ENCODE results near the gene ST6GALNAC3.
A peak's percentile ranks its signal among the peaks of the same experiment; 100 is the strongest.

The ST6GALNAC3 gene

GRCh38 chr1:76074321-76075187, at the start of gene ST6GALNAC3 (continued):
- peak; percentile 76; the same call in 1 of the 2 replicates for TF ChIP-seq ZNF777 (tag by site-specific recombination; IDR thresholded peaks at IDR 0.05; ENCODE audit: borderline replicate concordance)
- TF ChIP-seq ZNF292 (tag by site-specific recombination; IDR thresholded peaks at IDR 0.05; ENCODE audit: borderline replicate concordance, low read depth): no peak
- no peak for TF ChIP-seq ZNF132 (tag by site-specific recombination; IDR thresholded peaks at IDR 0.05; ENCODE audit: borderline replicate concordance)
- no peak for TF ChIP-seq KLF7 (tag by site-specific recombination; IDR thresholded peaks at IDR 0.05; ENCODE audit: borderline replicate concordance)
- no peak for TF ChIP-seq TRIM28 (IDR thresholded peaks at IDR 0.05; ENCODE audit: borderline replicate concordance, low read length)
- no peak for TF ChIP-seq ZNF416 (tag by site-specific recombination; IDR thresholded peaks at IDR 0.05)
- no peak for TF ChIP-seq ZNF26 (tag by site-specific recombination; IDR thresholded peaks at IDR 0.05)
- TF ChIP-seq ZBTB8A (tag by site-specific recombination; IDR thresholded peaks at IDR 0.05): peak; percentile 38; the same call in 1 of the 2 replicates
- TF ChIP-seq SP2 (tag by site-specific recombination; IDR thresholded peaks at IDR 0.05): peak; percentile 37
- TF ChIP-seq, protein P1, sequence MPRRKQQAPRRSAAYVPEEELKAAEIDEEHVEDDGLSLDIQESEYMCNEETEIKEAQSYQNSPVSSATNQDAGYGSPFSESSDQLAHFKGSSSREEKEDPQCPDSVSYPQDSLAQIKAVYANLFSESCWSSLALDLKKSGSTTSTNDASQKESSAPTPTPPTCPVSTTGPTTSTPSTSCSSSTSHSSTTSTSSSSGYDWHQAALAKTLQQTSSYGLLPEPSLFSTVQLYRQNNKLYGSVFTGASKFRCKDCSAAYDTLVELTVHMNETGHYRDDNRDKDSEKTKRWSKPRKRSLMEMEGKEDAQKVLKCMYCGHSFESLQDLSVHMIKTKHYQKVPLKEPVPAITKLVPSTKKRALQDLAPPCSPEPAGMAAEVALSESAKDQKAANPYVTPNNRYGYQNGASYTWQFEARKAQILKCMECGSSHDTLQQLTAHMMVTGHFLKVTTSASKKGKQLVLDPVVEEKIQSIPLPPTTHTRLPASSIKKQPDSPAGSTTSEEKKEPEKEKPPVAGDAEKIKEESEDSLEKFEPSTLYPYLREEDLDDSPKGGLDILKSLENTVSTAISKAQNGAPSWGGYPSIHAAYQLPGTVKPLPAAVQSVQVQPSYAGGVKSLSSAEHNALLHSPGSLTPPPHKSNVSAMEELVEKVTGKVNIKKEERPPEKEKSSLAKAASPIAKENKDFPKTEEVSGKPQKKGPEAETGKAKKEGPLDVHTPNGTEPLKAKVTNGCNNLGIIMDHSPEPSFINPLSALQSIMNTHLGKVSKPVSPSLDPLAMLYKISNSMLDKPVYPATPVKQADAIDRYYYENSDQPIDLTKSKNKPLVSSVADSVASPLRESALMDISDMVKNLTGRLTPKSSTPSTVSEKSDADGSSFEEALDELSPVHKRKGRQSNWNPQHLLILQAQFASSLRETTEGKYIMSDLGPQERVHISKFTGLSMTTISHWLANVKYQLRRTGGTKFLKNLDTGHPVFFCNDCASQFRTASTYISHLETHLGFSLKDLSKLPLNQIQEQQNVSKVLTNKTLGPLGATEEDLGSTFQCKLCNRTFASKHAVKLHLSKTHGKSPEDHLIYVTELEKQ (tag by site-specific recombination; IDR thresholded peaks at IDR 0.05; ENCODE audit: borderline replicate concordance): no peak
- no peak for TF ChIP-seq ZNF18 (tag by site-specific recombination; IDR thresholded peaks at IDR 0.05)
- TF ChIP-seq ZNF791 (tag by site-specific recombination; IDR thresholded peaks at IDR 0.05): no peak
- no peak for TF ChIP-seq ZNF529 (tag by site-specific recombination; IDR thresholded peaks at IDR 0.05; ENCODE audit: insufficient replicate concordance)
- TF ChIP-seq, protein P2, sequence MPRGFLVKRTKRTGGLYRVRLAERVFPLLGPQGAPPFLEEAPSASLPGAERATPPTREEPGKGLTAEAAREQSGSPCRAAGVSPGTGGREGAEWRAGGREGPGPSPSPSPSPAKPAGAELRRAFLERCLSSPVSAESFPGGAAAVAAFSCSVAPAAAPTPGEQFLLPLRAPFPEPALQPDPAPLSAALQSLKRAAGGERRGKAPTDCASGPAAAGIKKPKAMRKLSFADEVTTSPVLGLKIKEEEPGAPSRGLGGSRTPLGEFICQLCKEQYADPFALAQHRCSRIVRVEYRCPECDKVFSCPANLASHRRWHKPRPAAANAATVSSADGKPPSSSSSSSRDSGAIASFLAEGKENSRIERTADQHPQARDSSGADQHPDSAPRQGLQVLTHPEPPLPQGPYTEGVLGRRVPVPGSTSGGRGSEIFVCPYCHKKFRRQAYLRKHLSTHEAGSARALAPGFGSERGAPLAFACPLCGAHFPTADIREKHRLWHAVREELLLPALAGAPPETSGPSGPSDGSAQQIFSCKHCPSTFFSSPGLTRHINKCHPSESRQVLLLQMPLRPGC (tag by site-specific recombination; IDR thresholded peaks at IDR 0.05): peak; percentile 38; the same call in 1 of the 2 replicates
- TF ChIP-seq ZNF521 (tag by site-specific recombination; IDR thresholded peaks at IDR 0.05): no peak
- TF ChIP-seq BCL11A (tag by site-specific recombination; IDR thresholded peaks at IDR 0.05; ENCODE audit: low read depth): no peak
- no peak for TF ChIP-seq ZNF146 (tag by site-specific recombination; IDR thresholded peaks at IDR 0.05)
- TF ChIP-seq ZNF830 (tag by site-specific recombination; IDR thresholded peaks at IDR 0.05; ENCODE audit: low read depth): no peak
- TF ChIP-seq ZNF174 (tag by site-specific recombination; IDR thresholded peaks at IDR 0.05): no peak
- TF ChIP-seq, protein P3, sequence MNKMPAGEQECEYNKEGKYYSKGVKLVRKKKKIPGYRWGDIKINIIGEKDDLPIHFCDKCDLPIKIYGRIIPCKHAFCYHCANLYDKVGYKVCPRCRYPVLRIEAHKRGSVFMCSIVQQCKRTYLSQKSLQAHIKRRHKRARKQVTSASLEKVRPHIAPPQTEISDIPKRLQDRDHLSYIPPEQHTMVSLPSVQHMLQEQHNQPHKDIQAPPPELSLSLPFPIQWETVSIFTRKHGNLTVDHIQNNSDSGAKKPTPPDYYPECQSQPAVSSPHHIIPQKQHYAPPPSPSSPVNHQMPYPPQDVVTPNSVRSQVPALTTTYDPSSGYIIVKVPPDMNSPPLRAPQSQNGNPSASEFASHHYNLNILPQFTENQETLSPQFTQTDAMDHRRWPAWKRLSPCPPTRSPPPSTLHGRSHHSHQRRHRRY (tag by site-specific recombination; IDR thresholded peaks at IDR 0.05): no peak
- TF ChIP-seq ZIC2 (tag by site-specific recombination; IDR thresholded peaks at IDR 0.05): peak; percentile 29
- TF ChIP-seq ZNF24 (tag by site-specific recombination; IDR thresholded peaks at IDR 0.05): no peak
- TF ChIP-seq EGR2 (tag by site-specific recombination; IDR thresholded peaks at IDR 0.05; ENCODE audit: low read depth): 0 out of 2 replicates have a peak, but pooled peaks have one; percentile 5
- no peak for TF ChIP-seq ZNF223 (tag by site-specific recombination; IDR thresholded peaks at IDR 0.05)
- TF ChIP-seq ZBTB17 (tag by site-specific recombination; IDR thresholded peaks at IDR 0.05): peak; percentile 63
- TF ChIP-seq ZNF549 (tag by site-specific recombination; IDR thresholded peaks at IDR 0.05): no peak
- TF ChIP-seq ZNF175 (tag by site-specific recombination; IDR thresholded peaks at IDR 0.05): no peak
- no peak for TF ChIP-seq ZNF677 (tag by site-specific recombination; IDR thresholded peaks at IDR 0.05)
- TF ChIP-seq, protein P4, sequence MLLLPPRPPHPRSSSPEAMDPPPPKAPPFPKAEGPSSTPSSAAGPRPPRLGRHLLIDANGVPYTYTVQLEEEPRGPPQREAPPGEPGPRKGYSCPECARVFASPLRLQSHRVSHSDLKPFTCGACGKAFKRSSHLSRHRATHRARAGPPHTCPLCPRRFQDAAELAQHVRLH (tag by site-specific recombination; IDR thresholded peaks at IDR 0.05): no peak
- TF ChIP-seq ZNF133 (tag by site-specific recombination; IDR thresholded peaks at IDR 0.05): no peak

Measured in HEK293 (cell line).